Pancreas (tissue), 10 donors: ENCODE measurements around the gene SERPINA1. TPM values are rescaled to one million over a fixed set of nuclear protein-coding genes. Genes with fewer than 3 reads are reported as not detected.

Experiments
- ATAC-seq, 4 donors: fragments of 200-7000 bp; cut with Tn5 transposase; one replicate each; pipeline versions ENCODE4 v1.8.0 to v1.9.1; 2020; ENCODE audit warnings: mild to moderate bottlenecking in 4 of 4, moderate library complexity in 4 of 4
- DNase-seq, 6 donors: peaks; one replicate each; pipeline ENCODE4 v3.0.0-alpha.2; 2020
- FAIRE-seq: peaks from 2 replicates; lab custom pipeline; 2012; peaks lifted over from hg19 to GRCh38; lab: Jason Lieb, UNC
- H3K27ac ChIP-seq, 4 donors: fragments of 200-600 bp; sonication (generic); 1 replicate in 3 of 4; 2 replicates in 1 of 4; pipeline versions ENCODE4 v1.5.0 to v1.8.0; 2020
- H3K27me3 ChIP-seq, 4 donors: fragments of 200-600 bp; one replicate each; pipeline ENCODE4 v1.8.0; 2021
- H3K36me3 ChIP-seq, 3 donors: fragments of 200-600 bp; sonication (generic) in 1 of 3; one replicate each; pipeline versions ENCODE4 v1.5.0 to v1.8.0; 2020 to 2021
- H3K4me1 ChIP-seq, 3 donors: fragments of 200-600 bp; one replicate each; pipeline ENCODE4 v1.8.0; 2021
- H3K4me3 ChIP-seq, 4 donors: fragments of 200-600 bp; sonication (generic) in 2 of 4; one replicate each; pipeline versions ENCODE4 v1.5.0 to v1.8.0; 2020 to 2021
- H3K9me3 ChIP-seq, 4 donors: fragments of 200-600 bp; one replicate each; pipeline ENCODE4 v1.8.0; 2021
- CTCF ChIP-seq, 4 donors: fragments of 200-600 bp; sonication (generic) in 3 of 4; IDR thresholded peaks; one replicate each; pipeline versions ENCODE4 v1.5.0 to v1.8.0; 2021; ENCODE audit warnings: antibody characterized with exemption in 4 of 4
- WGBS, 2 donors: extraction: QIAGEN DNeasy Blood & Tissue Kit; methylation state at CpG; one replicate each; pipeline ENCODE4 v1.1.7; 2013; 5-methylcytosine and 5-hydroxymethylcytosine counted together
- intact Hi-C, 3 donors: fragments of 100-400 bp; cut with DNase I; formaldehyde crosslinking; loops; one replicate each; pipeline versions ENCODE4 v1.11.1 to v1.14.2; 2022
- polyA plus RNA-seq, 2 donors: library from polyadenylated mRNA; stranded (reverse); fragments of 200-250 nt; gene quantifications; one replicate each; pipeline ENCODE4 v1.2.3, GENCODE V29; 2013
- total RNA-seq, 6 donors: library from RNA; stranded (reverse); fragmentation: NEBNext Ultra II Directional in 4 of 6; extraction: Animal tissue kit (Norgen Biotek cat#: 25700) in 4 of 6; gene quantifications; one replicate each; pipeline versions ENCODE4 v1.2.1 to v1.2.4, GENCODE V29; 2021 to 2023
- donor health status: healthy with polysubstance abuse.
- donor health status: DM: no; HTN: no; CAD: no; lungs with moderate emphysema.
- donor health status: DM: no; HTN: no; CAD: no.
- donor health status: control.
- donor health status: control.
- donor health status: Bipolar disorder and iron deficiency.
- donor health status: DM: yes; HTN: yes; CAD: no.
- donor health status: DM: no; HTN: no; CAD: no.
- donor health status: DM: no; HTN: no; CAD: no.
- donor health status: DM: yes; HTN: yes; CAD: no.

Gene SERPINA1
- total RNA-seq (100 to 1,000 TPM in 4 of 6 donors, 10 to 100 TPM in 2; 45.0 to 328 (median 170) TPM), polyA plus RNA-seq (100 to 1,000 TPM in 1 of 2 donors, 10 to 100 TPM in 1; 45.7 to 246 TPM)

GRCh38 chr14:94388384-94389103 is at the start of gene SERPINA1:
TSS of gene SERPINA1 (minus strand) at chr14:94388602. CDS start at chr14:94383237, 5,365 bp downstream.
- FAIRE-seq (no peak), DNase-seq (peak in 2 of 6 donors; percentile 28 to 40), ATAC-seq (peak; percentile 54 to 61 (median 57))
- 33 to 42% methylated on average over 18 of the region's 18 CpGs for WGBS, 2 donors
- intact Hi-C loops, result no loop called here
- H3K36me3 ChIP-seq, result no peaks in the 10 kb centered on the region
- no peaks in the 10 kb centered on the region for H3K9me3 ChIP-seq
- H3K4me1 ChIP-seq, result peaks cover 0 to 10% (median 0%) of the 10 kb centered on the region in 3 donors
- H3K4me3 ChIP-seq, result peak within 1 kb of the TSS in 1 of 4 donors; percentile 31
- no peak for TF ChIP-seq CTCF (IDR thresholded peaks at IDR 0.05)
- H3K27me3 ChIP-seq, result no peaks in the 10 kb centered on the region
- H3K27ac ChIP-seq, result peak within 1 kb of the TSS in 3 of 4 donors; percentile 42 to 79 (median 77)

DNA sequence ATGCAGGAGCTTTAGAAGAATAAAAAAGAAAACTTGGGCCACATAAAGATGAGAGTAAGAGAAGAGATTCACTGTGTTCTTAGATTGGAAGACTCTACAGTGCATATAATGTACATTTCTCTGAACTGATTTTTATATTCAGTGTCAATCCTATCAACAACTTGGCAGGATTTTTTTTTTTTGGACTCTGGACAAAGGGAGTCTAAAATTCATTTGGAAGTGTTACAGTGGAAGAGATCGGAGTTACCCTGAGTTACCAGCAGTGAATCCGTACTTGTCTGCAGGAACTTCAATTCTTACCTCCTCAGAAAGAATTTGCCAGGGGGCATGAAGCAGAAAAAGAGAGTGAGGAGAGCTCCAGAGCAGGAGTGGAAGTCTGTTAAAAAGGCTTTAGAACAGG is 40.2 kb upstream of the SERPINA1 start:
- FAIRE-seq, result no peak
- no peaks in the 10 kb centered on the region for H3K36me3 ChIP-seq
- H3K9me3 ChIP-seq, result no peaks in the 10 kb centered on the region
- intact Hi-C loops, result no loop called here
- WGBS, 2 donors, result 55 to 69% methylated on average over 2 of the region's 2 CpGs
- no peak overlapping the region for H3K4me3 ChIP-seq
- no peak for DNase-seq
- H3K4me1 ChIP-seq, result no peaks in the 10 kb centered on the region
- H3K27me3 ChIP-seq, result no peaks in the 10 kb centered on the region
- no peak overlapping the region for H3K27ac ChIP-seq
- no peak for TF ChIP-seq CTCF (IDR thresholded peaks at IDR 0.05)
- no peak for ATAC-seq

- whole genome bisulfite sequencing, 2 donors, result 47 to 52% methylated on average over 9 of the region's 9 CpGs
- no peaks in the 10 kb centered on the region for H3K36me3 ChIP-seq
- DNase-seq, result no peak
- FAIRE-seq, result no peak
- no peaks in the 10 kb centered on the region for H3K9me3 ChIP-seq
- H3K27me3 ChIP-seq, result no peaks in the 10 kb centered on the region
- peak in 1 of 4 donors; percentile 24 for ATAC-seq
- TF ChIP-seq CTCF (IDR thresholded peaks at IDR 0.05), result no peak
- H3K4me3 ChIP-seq, result no peak overlapping the region
- H3K27ac ChIP-seq, result no peak overlapping the region
- intact Hi-C loops, result no loop called here
- no peaks in the 10 kb centered on the region for H3K4me1 ChIP-seq
These were observed 38.7 kb upstream of the SERPINA1 start for GRCh38 chr14:94427016-94427613.

DNA sequence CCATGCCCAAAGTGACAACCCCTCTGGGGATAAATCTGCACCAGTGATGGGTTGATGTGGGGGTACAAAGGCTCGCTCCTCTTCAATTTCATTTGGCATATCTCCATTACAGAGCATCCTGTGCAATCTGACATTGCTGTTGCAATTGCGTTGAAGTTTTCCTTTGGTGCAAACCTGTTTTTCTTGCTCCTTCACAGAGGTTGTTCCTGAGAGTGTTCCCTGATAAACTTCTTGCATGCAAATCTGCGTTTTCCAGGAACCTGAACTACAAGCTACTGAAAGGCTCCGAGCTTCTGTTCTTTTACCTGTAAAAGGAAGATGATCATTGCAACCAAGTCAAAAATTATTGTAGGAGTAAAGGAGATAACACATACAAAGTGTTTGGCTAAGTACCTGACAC is 38.1 kb upstream of the SERPINA1 start:
- intact Hi-C loops, result no loop called here
- Histone ChIP-seq H3K4me1 (no peaks in the 10 kb centered on the region), H3K27ac (no peak overlapping the region), H3K9me3 (no peaks in the 10 kb centered on the region), H3K27me3 (peaks cover 0 to 4% (median 0%) of the 10 kb centered on the region in 4 donors), H3K36me3 (no peaks in the 10 kb centered on the region), H3K4me3 (no peak overlapping the region)
- DNase-seq (no peak), ATAC-seq (no peak), FAIRE-seq (no peak)
- no peak for TF ChIP-seq CTCF (IDR thresholded peaks at IDR 0.05)
- WGBS, 2 donors, result 42 to 44% methylated on average over 4 of the region's 4 CpGs
